ENCODE measurements around the gene PRAF2. TPM values are rescaled to one million over a fixed set of nuclear protein-coding genes. Genes with fewer than 3 reads are reported as not detected.

The PRAF2 gene, protein sequence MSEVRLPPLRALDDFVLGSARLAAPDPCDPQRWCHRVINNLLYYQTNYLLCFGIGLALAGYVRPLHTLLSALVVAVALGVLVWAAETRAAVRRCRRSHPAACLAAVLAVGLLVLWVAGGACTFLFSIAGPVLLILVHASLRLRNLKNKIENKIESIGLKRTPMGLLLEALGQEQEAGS
- total RNA-seq (2014; rRNA removed; shearing (Covaris generic); ENCODE audit: low replicate concordance), result 1.9 TPM in 1 of 2 replicates, not detected in the other

DNA sequence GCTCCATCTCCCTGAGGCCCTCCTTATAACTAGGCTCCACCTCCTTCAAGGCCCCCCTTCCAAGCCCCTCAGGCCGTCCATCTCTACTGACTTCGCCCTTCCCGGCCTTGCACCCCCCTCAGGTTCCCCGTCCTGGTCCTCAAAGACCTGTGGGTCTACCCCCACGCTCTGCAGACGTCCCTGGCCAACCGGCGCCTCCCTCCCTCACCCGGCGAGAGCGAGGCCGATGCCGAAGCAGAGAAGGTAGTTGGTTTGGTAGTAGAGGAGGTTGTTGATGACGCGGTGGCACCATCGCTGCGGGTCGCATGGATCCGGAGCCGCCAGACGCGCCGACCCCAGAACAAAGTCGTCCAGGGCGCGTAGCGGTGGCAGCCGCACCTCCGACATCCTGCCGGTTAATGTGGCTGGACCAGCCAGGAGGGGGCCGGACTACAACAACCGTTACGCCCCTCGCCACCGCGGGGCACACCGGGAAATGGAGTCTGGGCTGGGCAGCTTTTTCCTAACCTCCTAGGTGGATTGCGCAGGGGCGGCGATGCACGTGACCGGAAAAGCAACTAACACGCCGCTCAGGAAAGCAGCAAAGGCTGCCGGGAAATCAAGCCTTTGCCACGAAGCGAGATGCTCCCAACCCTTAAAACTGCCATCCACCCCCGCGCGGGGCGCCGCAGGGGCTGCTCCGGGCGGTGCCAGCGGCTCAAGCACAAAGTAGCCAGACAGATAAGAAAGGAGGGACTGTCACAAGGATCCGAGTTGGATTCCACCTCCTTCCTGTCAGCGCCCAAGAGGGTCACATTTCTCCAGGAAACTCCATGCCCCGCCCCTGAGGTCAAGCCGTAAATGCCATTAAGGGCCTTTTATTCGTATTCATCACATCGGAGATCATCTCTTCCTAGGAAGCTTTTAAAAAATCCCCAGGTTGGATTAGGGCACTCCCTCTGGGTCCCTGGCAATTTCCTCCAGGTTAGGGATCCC lies at the start of gene PRAF2:
Gene PRAF2 (minus strand): TSS at position 402 of the 975 bp plus-strand sequence. CDS start 15 bp downstream, at position 387.
- no peaks in the 10 kb centered on the region; the same call in none of the 2 replicates for H3K36me3 ChIP-seq
- peak; percentile 91 for DNase-seq
- peak within 1 kb of the TSS; percentile 73 for H3K4me3 ChIP-seq
- no peaks in the 10 kb centered on the region for H3K27me3 ChIP-seq
- H3K9me3 ChIP-seq, result no peaks in the 10 kb centered on the region

DNA sequence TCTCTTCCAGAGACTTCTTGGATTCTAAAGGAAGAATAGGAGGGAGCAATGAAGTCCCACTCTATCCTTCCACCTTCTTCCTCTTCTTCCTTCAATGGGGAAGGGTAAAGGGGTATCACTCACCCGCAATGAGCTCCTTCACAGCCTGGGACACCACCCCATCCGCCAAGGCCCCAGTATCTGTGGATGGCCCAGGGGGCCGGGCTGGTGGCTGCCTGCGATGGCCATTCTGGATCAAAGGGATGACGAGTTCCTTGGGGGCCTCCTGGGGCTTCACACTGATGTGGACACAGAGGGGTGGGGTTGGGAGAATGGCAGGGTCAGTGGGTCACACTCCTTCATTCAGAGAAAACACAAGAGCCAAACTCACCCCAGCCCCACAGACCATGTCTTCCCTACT lies 48.7 kb upstream of the PRAF2 start:
- DNase-seq, result no peak
- Histone ChIP-seq H3K36me3 (no peaks in the 10 kb centered on the region), H3K4me3 (peak overlapping the region; percentile 89), H3K9me3 (no peaks in the 10 kb centered on the region), H3K27me3 (no peaks in the 10 kb centered on the region)

DNA sequence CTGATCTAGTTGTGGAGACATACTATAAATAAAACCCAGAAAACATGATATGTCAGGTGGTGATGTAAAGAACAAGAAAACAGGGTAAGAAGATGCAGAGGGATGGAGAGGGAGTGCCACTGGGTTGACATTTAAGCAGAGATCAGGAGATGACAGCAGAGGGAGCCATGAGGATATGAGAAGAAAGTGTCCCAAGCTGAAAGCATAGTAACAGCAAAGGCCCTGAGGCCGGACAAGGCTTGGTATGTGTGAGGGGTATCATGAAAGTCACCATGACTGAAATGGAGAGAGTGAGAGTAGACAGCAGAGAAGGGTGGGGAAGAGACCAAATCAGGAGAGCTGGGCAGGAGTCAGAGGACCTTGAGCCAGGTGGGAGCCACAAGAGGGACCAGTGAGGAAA lies 46.3 kb upstream of the PRAF2 start:
- H3K27me3 ChIP-seq, result no peaks in the 10 kb centered on the region
- H3K36me3 ChIP-seq, result no peaks in the 10 kb centered on the region
- no peaks in the 10 kb centered on the region for H3K9me3 ChIP-seq
- DNase-seq, result no peak
- H3K4me3 ChIP-seq, result no peak overlapping the region

DNA sequence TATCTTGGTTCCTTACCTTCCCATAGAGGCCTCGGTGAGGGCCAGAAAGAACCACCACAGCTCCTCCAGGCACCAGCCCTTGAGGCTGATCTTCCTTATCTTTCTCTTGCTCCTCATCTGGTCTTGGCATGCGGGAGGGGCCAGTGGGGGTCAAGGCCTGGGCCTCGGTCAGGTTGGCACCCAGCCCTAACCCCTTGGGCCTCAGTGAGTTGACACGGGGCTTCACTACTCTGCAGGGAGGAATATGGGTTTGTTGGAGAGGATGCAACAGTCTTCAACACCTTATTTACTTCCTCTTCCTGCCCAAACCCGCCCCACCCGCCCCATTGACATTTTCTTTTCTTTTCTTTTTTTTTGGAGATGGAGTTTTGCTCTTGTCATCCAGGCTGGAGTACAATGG lies 43.8 kb upstream of the PRAF2 start:
- H3K4me3 ChIP-seq, result no peak overlapping the region
- no peaks in the 10 kb centered on the region for H3K27me3 ChIP-seq
- no peaks in the 10 kb centered on the region; the same call in 1 of the 2 replicates for H3K36me3 ChIP-seq
- no peaks in the 10 kb centered on the region for H3K9me3 ChIP-seq
- DNase-seq, result no peak

DNA sequence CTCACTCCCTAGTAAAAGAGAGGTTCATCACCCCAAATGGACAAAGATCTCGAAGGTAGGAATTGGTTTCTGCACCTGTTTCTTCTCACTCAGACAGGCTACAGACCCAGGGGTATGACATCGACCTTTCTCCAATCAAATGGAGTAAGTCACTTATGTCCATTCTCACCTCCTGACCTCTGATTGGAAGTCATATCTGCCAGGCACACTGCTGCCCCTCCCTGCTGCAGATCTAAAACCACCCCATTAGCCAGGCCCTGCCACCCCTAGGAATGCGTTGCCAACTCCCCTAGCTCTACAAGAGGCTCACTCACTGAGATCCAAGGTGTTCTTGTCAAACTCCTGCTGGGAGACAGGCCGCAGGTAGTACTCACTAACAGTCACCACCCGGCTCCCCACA lies 42.9 kb upstream of the PRAF2 start:
- Histone ChIP-seq H3K36me3 (no peaks in the 10 kb centered on the region; the same call in 1 of the 2 replicates), H3K9me3 (no peaks in the 10 kb centered on the region), H3K27me3 (no peaks in the 10 kb centered on the region), H3K4me3 (no peak overlapping the region)
- DNase-seq, result no peak

DNA sequence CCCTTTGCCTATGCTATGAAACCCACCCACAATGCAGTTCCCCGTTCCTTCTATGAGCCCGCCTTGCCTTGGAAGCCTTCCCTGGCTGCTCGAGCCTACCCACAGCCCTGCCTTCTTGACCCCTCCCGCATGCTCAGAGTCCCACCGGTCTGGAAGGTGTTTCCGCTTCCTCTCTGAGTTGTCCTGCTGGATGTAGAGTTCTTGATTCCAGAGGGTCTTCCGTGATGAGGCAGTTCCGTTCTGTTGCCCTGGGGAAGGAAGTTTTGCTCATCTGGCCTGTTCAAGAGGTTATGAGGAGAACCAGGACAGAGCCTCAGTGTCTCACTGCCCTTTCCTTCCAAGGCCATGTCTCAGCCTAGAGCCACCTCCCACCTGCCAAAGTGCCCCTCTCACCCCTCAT lies 42.3 kb upstream of the PRAF2 start:
- no peak for DNase-seq
- no peaks in the 10 kb centered on the region for H3K27me3 ChIP-seq
- H3K36me3 ChIP-seq, result no peaks in the 10 kb centered on the region; the same call in 1 of the 2 replicates
- no peak overlapping the region for H3K4me3 ChIP-seq
- H3K9me3 ChIP-seq, result no peaks in the 10 kb centered on the region

DNA sequence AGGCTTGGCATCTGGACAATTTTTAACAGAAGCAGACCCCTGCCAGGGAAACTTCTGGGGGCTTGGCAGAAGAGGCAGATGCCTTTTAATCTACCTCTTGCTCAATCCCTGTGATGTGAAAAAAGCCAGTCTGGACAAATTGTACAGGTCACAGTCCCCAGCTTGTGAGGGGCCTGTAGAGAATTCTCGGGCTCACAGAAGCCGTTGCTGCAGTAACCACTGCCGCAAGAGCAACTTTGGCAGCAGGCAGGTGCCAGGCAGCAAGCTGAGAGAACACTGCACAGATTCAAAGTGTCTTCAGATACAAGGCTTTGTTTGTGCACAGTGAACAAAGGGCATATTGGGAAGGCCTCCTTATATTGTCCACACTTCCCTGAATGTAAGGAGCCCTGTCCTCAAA lies 38.0 kb upstream of the PRAF2 start:
- no peak for DNase-seq
- no peak overlapping the region for H3K4me3 ChIP-seq
- H3K27me3 ChIP-seq, result no peaks in the 10 kb centered on the region
- H3K36me3 ChIP-seq, result no peaks in the 10 kb centered on the region; the same call in 1 of the 2 replicates
- no peaks in the 10 kb centered on the region for H3K9me3 ChIP-seq

DNA sequence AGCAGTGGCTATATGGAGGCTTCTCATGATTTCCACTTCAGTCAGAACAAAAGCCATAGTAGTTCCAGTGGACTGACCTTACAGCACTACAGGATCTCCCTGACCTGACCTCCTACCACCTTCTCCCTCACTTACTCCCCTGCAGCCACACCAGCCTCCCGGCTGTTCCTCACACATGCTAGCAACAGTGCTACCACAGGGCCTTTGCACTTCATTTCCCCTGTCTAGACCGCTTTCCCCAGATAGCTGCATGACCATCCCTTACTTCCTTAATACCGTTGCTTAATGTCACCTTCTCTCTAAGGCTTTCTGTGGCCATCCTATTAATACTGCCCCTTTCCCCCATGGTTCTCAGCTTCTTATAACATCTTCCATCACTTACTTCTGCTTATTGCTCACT lies 36.6 kb upstream of the PRAF2 start:
- H3K27me3 ChIP-seq, result no peaks in the 10 kb centered on the region
- DNase-seq, result no peak
- no peaks in the 10 kb centered on the region for H3K9me3 ChIP-seq

DNA sequence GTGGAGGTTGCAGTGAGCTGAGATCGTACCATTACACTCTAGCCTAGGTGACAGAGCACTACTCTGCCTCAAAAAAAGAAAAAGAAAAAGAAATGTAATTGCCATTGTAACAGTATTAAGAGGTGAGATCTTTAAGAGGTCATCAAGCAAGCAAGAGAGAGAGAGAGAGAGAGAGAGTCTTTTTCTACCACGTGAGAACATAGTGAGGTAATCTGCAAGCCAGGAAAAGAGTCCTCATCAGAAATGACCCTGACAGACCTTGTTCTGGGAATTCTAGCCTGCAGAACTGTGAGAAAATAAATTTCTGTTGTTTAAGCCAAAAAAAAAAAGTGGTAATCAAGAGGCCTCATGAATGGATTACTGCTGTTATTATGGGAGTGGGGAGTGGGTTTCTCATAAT lies 34.8 kb upstream of the PRAF2 start:
- H3K36me3 ChIP-seq, result no peaks in the 10 kb centered on the region; the same call in 1 of the 2 replicates

More for the DNA sequence above, 36.6 kb upstream of the PRAF2 start:
- Histone ChIP-seq H3K36me3 (no peaks in the 10 kb centered on the region; the same call in 1 of the 2 replicates), H3K4me3 (no peak overlapping the region)

DNA sequence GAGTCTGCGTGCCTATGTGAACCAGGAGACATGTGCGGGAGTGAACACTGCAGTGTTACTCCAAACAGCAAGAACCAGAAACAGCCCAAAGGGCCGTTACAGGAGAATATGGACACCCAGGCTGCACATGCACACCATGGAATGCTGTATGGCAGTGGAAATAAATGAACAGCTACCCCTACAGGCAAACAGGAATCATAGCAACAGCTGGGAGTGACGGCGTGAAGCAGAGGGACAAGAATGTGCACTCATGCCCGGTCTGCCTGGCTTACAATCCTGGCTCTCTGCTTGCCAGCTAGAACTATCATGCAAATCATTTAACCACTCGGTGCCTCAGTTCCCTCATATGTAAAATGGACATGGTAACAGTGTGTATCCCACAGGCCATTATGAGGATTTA lies 33.1 kb upstream of the PRAF2 start:
- Histone ChIP-seq H3K36me3 (no peaks in the 10 kb centered on the region), H3K4me3 (no peak overlapping the region), H3K27me3 (no peaks in the 10 kb centered on the region), H3K9me3 (no peaks in the 10 kb centered on the region)
- no peak for DNase-seq

More for the DNA sequence above, 34.8 kb upstream of the PRAF2 start:
- H3K4me3 ChIP-seq, result no peak overlapping the region
- DNase-seq, result no peak
- H3K27me3 ChIP-seq, result no peaks in the 10 kb centered on the region
- no peaks in the 10 kb centered on the region for H3K9me3 ChIP-seq

DNA sequence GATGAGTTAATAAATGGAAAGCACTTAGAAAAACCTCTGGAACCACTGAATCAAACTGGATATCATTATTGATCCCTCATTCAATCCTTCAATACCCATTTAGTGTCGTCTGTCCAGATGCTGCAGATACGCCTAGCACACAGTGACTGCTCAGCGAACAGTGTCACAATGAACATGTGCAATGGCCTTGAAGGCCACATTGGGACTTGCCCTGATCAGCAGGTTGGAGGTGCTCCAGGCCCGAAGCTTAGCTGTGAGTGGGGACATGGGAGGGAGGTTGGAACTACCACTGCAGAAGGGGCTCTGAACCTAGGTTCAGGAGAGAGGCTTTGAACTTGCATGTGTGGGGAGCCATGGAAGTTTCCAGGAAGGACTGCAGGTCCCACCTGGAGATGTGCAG lies 32.5 kb upstream of the PRAF2 start:
- Histone ChIP-seq H3K27me3 (no peaks in the 10 kb centered on the region), H3K9me3 (no peaks in the 10 kb centered on the region), H3K36me3 (no peaks in the 10 kb centered on the region), H3K4me3 (no peak overlapping the region)
- DNase-seq, result no peak

DNA sequence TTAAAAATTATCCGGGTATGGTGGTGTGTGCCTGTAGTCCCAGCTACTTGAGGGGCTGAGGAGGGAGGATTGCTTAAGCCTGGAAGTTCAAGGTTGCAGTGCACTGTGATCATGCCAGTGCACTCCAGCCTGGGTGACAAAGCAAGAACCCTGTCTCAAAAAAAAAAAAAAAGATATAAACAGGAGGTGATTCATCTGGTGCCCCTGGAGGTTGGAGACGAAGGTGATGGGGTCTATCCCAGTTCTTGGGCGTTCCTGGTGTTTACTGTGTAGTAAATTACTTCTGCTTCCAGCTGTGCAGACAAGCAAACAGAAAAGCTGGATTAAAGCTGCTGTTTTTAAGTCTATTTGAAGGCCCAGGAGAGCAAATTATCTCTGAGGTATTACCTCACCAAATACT lies 29.8 kb upstream of the PRAF2 start:
- DNase-seq, result no peak
- H3K27me3 ChIP-seq, result no peaks in the 10 kb centered on the region
- no peaks in the 10 kb centered on the region for H3K36me3 ChIP-seq
- no peaks in the 10 kb centered on the region for H3K9me3 ChIP-seq
- H3K4me3 ChIP-seq, result no peak overlapping the region

DNA sequence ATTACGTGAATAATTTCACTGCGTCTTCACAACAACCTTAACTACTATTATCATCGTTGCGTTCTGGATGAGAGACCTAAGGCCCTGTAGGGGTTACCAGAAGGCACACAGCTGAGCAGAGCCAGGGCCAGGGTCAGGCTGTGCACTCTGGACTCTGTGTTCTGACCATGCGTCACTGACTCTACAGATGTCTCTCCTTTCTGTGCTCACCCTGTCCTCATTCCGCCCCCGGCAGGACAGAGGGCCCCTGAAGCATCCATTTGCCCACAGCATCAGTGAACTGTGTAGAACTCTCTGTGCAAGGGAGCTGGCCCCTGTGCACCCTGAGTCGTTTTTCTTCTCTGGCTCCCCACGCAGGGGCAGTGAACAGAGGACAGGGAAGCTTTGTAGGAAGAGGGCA lies 28.4 kb upstream of the PRAF2 start:
- no peak for DNase-seq

DNA sequence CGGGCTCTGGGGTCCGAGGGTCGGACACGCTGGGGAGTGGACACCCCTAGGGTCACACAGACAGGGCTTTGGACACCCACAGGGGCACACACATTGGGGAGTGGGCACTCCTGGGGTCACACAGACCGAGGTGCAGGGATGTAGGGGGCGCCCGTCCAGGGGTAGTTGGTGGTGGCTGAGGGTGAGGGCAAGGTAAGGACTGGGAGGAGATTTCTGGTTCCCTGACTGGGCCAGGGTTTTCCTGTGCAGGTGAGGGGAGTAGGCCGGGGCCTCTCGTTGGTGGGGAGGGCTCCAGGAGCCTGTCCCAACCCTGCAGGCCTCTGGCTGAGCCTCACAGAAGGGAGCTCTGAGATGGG lies 27.8 kb upstream of the PRAF2 start:
- Histone ChIP-seq H3K9me3 (no peaks in the 10 kb centered on the region), H3K27me3 (no peaks in the 10 kb centered on the region), H3K36me3 (no peaks in the 10 kb centered on the region), H3K4me3 (peak overlapping the region; percentile 79)
- no peak for DNase-seq

More for the DNA sequence above, 28.4 kb upstream of the PRAF2 start:
- Histone ChIP-seq H3K27me3 (no peaks in the 10 kb centered on the region), H3K4me3 (no peak overlapping the region), H3K36me3 (no peaks in the 10 kb centered on the region), H3K9me3 (no peaks in the 10 kb centered on the region)

DNA sequence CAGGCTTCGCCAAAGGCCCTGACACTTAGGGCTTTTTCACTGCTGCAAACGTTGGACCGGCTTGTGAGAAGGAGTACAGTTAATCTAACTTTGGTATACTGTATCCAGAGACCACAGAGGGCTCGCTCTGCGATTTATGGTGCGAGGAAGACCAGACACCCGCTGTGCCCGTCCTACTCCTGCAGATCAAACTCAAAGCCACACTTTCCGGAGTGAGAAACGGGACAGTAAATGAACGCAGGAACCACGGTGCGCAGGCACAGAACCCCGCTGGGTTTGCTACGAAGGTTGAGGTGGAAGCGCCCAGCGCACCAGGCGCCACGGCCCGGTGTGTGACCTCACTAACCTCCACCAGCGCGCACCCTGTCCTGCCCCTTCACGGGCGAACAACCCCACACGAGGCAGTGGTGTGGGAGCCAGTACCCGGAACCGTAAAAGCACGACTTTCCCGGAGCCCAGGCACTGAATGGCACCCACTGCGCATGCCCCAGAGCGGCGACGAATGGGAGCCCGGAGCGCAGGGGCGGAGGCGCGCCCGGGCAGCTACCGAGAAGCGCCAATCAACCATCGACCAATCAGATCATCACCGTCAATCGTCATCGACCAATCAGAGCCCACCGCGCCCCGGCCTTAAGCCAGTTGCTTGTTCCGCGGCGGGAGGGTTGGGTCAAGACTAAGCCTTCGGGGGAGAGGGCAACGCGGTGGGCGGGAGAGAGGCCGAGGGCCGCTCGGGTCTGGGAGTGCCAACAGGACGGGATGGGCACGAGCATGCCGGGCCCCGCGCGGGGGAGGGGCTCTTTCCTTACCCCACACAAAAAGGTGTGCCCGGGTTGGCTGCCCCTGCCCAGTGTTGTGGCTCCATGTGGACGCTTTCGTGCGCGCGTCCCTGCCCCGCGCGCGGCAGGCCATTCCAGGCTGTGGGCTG lies 27.2 kb upstream of the PRAF2 start:
- no peaks in the 10 kb centered on the region for H3K9me3 ChIP-seq

DNA sequence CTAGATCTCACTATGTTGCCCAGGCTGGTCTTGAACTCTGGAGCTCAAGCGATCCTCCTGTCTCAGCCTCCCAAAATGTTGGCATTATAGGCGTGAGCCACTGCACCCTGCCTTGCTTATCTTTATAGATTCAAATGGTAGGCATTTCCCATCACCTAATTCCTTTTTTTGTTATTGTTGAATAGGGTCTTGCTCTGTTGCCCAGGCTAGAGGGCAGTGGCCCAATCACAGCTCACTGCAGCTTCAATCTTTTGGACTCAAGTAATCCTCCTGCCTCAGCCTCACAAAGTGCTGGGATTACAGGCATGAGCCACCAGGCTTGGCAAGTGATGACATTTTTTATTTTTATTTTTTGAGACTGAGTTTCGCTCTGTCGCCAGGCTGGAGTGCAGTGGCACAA lies 22.6 kb upstream of the PRAF2 start:
- Histone ChIP-seq H3K9me3 (no peaks in the 10 kb centered on the region), H3K27me3 (no peaks in the 10 kb centered on the region), H3K36me3 (no peaks in the 10 kb centered on the region), H3K4me3 (no peak overlapping the region)
- DNase-seq, result no peak

More for the DNA sequence above, 27.2 kb upstream of the PRAF2 start:
- peak; percentile 91 for DNase-seq
- H3K27me3 ChIP-seq, result no peaks in the 10 kb centered on the region
- peak overlapping the region; percentile 79 for H3K4me3 ChIP-seq
- H3K36me3 ChIP-seq, result no peaks in the 10 kb centered on the region

DNA sequence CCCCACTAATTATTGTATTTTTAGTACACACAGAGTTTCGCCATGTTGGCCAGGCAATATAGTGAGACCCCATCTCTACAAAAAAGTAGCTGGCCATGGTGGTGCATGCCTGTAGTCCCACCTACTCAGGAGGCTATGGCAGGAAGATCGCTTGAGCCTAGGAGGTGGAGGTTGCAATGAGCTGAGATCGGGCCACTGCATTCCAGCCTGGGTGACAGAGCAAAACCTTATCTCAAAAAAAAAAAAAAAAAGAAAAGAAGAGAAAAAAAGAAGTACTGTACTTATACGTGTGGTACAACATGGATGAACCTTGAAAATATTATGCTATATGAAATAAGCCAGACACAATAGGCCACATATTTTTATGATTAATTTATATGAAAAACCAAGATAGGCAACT lies 15.8 kb upstream of the PRAF2 start:
- Histone ChIP-seq H3K27me3 (no peaks in the 10 kb centered on the region), H3K36me3 (no peaks in the 10 kb centered on the region), H3K9me3 (no peaks in the 10 kb centered on the region), H3K4me3 (no peak overlapping the region)
- no peak for DNase-seq
